CD4-positive, alpha-beta T cell treated with Interleukin-2 at 100 ng/mL for 4 hours (primary cell): ENCODE results near the gene CELSR1.

Source experiments
- DNase-seq: peaks from one replicate; pipeline ENCODE4 v3.0.0-alpha.2; 2020; ENCODE audit warnings: low spot score

Gene CELSR1

DNA sequence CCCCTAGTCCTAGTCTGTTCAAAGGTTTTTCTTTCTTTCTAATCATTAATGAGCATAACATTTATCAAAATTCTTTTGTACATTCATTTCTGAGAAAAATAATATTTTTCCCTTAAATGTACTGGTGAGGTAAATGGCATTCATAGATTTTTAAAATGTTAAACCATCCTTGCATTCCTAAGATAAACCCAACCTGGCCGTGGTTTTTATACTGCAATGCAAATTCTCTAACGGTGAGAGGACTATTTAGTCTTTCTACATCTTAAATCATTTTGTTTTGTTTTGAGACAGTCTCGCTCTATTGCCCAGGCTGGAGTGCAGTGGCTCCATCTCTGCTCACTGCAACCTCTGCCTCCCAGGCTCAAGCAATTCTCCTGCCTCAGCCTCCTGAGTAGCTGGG is 161.3 kb downstream of the CELSR1 start:
- no peak for DNase-seq

DNA sequence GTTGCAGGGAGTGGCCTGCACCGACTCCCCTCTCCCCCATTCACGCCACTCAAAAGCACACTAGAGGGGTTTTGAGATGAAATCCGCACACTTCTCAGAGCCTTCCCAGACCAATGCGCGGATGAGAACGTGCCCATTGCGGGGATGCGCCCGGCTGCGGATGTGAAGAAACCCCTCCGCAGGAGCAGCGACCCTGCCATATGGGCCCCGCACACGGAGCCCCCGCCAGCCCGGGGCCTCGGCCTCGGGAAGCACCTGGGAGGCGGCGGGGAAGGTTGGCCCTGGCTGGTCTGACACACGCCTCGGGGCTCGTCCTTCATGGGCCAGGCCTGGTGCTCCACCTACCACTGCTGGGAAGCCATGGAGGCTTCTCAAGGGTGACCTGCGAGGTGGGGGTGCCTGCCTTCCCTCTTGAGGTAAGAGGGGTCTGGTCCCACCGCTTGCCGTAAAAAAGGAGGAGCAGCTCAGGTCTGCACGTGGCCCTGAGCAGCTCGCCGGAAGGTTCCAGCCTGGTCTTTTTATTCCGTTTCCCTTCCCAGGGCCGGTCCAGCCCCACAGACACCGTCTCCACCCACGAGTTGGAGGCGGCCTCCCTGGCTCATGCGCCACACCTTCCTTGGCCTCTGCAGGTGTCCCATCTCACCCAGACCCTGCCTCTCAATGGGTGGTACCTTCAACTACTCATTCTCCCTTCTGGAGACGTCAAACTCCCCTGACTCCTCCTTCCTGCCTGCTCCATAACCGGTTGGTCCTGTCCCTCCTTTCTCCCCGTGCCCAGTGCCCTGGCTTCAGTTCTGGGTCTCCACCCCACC is 162.6 kb downstream of the CELSR1 start:
- DNase-seq = no peak

DNA sequence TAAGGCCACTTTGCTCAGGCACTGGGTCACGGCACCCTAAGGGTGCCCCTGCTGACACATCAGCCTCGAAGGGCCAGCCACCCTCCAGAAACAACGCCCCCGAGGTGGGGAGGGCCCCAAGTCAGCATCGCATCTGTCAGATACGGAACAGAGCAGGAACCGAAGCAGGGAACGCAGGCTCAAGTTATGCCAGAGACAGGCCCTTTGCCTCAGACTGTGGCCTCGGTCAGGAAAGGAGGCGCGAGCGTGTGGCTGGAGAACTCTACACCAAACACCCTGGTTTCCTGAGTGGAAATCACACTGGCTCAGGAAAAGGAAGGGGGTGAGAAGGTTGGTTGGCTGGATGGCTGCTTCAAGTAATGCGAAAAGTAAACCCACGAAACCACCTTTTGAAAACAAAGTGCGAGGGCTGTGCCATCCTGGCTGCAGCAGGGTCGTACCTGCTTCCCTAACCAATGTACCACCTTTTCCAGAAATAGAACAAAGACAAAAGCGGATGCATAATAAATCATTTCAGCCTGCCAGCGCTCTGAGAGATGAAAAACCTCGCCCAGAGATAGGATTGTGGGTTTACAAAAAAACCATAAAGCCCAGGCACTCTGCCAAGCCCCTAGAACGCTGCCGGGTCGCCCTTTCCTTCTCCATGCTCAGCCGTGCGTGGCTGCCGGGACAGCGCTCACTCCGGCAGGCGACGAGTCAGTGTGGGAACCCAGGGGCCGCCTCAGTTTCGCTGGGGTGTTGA is 163.3 kb downstream of the CELSR1 start:
- peak; percentile 36 for DNase-seq

DNA sequence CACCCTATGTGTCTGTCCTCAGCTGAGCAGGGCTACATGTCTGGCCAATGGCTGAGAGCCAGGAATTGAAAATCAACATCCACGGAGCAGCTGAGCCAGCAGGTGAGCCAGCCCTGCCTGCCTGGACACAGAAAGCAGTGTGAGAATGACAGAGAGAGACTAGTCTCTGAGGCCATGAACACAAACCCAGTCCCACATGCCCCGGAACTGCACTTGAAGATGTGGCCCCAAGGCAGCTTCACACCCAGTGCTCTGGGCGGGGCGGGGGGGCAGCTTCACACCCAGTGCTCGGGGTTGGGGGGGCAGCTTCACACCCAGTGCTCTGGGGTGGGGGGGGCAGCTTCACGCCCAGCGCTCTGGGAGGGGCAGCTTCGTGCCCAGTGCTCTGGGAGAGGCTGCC is 164.3 kb downstream of the CELSR1 start:
- peak; percentile 52 for DNase-seq

DNA sequence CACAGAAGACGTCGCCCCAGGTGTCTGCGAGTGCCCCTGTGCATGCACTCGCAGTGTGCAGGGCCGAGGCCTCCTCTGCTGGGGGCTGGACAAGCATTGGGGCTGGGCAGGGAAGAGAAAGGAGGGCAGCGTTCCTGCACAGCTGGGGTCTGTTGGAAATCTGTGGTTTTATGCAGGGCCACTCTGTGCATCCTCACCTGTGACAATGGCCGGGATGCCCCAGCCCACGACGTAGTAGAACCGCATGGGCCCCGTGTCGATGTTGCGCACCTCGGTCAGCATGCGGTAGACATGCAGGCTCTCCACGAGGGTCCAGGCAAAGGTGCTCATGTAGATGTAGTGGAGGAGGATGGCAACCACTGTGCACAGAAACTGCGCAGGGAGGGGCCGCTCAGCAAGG is 164.7 kb downstream of the CELSR1 start:
- no peak for DNase-seq

DNA sequence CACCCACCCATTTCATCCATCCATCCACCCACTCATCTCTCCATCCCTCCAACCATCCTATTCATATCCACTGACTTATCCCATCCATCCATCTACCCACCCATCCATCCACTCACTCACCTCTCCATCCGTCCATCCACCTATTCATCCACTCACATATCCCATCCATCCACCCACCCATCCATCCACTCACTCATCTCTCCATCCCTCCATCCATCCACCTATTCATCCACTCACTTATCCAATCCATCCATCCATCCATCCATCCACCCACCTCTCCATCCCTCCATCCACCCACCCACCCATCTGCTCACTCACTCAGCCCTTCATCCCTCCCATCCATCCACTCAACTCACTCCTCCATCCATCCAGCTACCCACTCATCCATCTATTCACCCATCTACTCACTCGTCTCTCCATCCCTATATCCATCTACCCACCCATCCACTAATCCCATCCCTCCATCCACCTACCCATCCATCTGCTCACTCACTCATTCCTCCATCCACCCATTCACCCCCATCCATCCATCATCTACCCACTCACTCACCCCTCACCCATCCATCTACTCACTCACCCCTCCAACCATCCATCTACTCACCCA is 165.7 kb downstream of the CELSR1 start:
- DNase-seq = no peak

- peak; percentile 75 for DNase-seq
Observed at GRCh38 chr22:46370584-46371291, 166.7 kb downstream of the CELSR1 start.

- peak; percentile 20 for DNase-seq
Observed at GRCh38 chr22:46369716-46370583, 167.5 kb downstream of the CELSR1 start.

- DNase-seq = no peak
Observed at GRCh38 chr22:46368871-46369715, 168.3 kb downstream of the CELSR1 start.

- no peak for DNase-seq
Observed at GRCh38 chr22:46368422-46368821, 169.0 kb downstream of the CELSR1 start.

DNA sequence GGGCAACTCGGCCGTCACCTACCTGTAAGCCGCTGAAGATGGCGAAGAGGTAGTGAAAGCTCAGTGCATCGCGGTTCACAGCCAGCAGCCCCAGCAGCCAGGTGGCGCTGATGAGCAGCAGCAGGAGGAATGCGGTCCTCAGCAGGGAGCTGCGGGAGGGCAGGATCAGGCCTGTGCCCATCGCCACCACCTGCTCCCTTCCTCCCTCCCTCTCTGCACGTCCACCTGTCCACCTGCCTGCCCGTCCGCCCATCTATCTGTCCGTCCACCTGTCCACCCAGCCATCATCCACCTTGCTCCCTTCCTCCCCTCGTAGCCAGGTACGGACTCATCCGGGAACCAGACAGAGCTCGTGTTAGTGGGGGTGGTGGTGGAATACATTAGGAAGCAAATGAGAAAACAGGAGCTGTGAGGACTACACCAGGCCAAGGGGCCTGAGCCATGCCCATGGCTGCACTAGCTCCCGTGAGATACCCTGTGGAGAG is 169.7 kb downstream of the CELSR1 start:
- peak; percentile 70 for DNase-seq

- no peak for DNase-seq
Observed at GRCh38 chr22:46366801-46367706, 170.4 kb downstream of the CELSR1 start.

DNA sequence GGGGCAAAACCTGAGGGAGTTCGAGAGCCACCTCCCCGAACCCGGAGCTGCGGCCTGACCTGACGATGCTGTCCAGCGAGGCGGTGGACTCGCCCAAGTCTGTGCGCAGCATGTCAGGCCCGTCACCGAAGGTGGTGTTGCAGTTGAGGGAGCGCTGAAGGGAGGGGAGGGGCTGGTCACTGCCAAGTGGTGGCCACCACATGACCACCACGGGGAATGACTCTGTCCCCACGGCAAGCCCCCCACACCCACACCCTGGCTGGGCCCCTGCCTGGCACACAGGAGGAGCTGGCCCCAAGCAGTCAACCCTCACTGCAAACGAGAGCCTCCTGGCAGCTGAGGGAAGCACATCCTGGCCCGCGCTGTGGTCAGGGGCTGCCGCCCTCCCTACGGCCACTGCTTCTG is 171.1 kb downstream of the CELSR1 start:
- no peak for DNase-seq

GRCh38 chr22:46365166-46365624 is 172.2 kb downstream of the CELSR1 start:
- DNase-seq = no peak

GRCh38 chr22:46364341-46365165 is 172.9 kb downstream of the CELSR1 start:
- DNase-seq = no peak

DNA sequence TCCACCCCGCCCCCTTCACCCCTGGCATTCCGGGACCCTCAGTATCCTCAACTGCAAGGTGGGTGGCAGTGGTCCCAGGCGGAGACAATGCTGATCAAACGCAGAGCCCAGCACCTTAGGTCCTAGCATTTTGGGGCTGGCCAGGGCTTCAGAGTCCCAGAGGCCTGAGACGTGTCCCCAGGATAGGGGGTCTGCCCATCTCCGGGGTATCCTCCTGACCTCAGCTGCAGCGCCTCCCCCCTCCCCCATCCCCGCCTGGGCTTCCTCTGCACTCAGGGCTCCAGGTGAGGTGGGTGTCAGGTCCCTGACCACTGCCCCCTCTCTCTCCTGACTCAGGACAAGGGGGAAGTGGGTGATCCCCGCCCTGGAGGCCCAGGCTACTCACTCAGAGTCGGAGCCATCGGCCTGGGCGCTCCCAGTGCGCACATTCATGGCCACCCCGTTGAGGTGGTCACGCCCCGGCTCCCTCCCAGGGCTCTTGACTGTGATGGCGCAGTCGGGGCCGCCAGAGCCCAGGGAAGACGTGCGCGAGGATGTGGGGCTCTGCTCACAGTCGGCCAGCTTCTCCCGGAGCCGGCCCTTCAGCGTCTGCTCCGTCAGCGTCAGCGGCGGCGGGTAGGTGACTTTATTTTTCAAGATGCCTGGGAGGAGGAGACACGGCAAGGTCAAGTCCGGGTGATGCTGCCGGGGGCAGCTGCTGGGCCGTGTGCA is 173.7 kb downstream of the CELSR1 start:
- no peak for DNase-seq

DNA sequence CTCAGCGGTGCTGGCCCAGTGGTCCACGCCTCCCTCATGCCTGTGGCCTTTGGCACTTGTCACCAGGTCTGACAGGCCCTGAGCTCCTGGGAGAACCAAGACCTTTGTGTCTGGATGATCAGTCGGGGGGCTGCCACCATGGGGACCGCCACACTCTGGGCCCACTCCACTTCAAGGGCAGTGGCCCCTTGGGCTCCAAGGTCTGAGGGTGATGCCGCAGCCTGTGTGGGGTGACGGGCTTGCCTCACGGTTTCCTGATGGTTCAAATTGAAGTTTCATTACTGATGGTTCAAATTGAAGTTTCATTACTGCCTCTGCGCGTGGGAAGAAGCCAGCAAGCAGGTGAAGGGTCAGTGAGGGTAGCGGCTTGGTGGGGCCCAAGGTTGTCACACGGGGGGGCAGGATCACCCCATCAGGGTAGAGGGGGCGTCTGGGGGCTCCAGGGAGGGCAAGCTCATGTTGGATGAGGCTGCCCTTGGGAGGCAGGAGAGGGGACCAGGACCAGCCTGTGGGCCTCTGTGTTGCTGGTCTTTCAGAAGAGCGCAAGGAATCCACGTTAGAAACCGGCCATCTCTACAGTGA is 174.4 kb downstream of the CELSR1 start:
- no peak for DNase-seq
